HepG2 (cell line): Measurements from ENCODE around the gene RAB27B. TPM values are rescaled to one million over a fixed set of nuclear protein-coding genes. Genes with fewer than 3 reads are reported as not detected.

Experiments used
- ATAC-seq: fragments of 200-7000 bp; cut with Tn5 transposase; 3 replicates; pipeline ENCODE4 v1.9.1; 2020; ENCODE audit warnings: mild to moderate bottlenecking, moderate library complexity
- BruUV-seq: library from RNA; stranded (reverse); fragments of 400-500 nt; replicated peaks from 2 replicates; lab custom pipeline; 2021; lab: Mats Ljungman, UMichigan
- CTCF ChIA-PET: fragments of 300-600 bp; formaldehyde crosslinking; extraction: SDS; loops from one replicate; lab custom pipeline; 2021; ENCODE audit warnings: low total read pairs, inconsistent platforms, low intra/inter-chr PET ratio; lab: Yijun Ruan, JAX
- POLR2A ChIA-PET: fragments of 350-600 bp; sonication (Branson Sonifier 250); formaldehyde crosslinking; loops from one replicate; lab custom pipeline; 2020; ENCODE audit warnings: antibody characterized with exemption, inconsistent platforms; lab: Yijun Ruan, JAX
- DNase-seq: peaks from one replicate; pipeline ENCODE4 v3.0.0-alpha.2; 2015; ENCODE audit warnings: low spot score
- FAIRE-seq: peaks from 3 replicates; lab custom pipeline; 2011; peaks lifted over from hg19 to GRCh38; lab: Jason Lieb, UNC
- H2AFZ ChIP-seq: one replicate; pipeline ENCODE4 v1.6.1; 2011; ENCODE audit warnings: low read length, inconsistent platforms
- H3K27ac ChIP-seq: fragments of 300-600 bp; 3 replicates; pipeline ENCODE4 v1.8.0; 2011; ENCODE audit warnings: mixed run types, mild to moderate bottlenecking, mixed read lengths, low read length, inconsistent platforms; ENCODE audit not compliant: insufficient read depth; ENCODE audit errors: extremely low read length
- H3K27me3 ChIP-seq, 2 experiments: fragments of 200-600 bp in 1 of 2; 2 replicates in 1 of 2; 3 replicates in 1 of 2; pipeline versions ENCODE4 v1.6.0 to v1.8.0; 2011; ENCODE audit warnings: low read length in 2 of 2, mild to moderate bottlenecking in 2 of 2, moderate library complexity in 2 of 2, inconsistent platforms in 1 of 2; ENCODE audit not compliant: insufficient read depth in 2 of 2, control insufficient read depth in 1 of 2
- H3K36me3 ChIP-seq, 2 experiments: fragments of 200-600 bp in 1 of 2; replicated peaks in 1 of 2; 2 replicates in 1 of 2; 3 replicates in 1 of 2; pipeline versions ENCODE4 v1.5.1 to v1.8.0; 2011; ENCODE audit warnings: low read length in 2 of 2, inconsistent platforms in 1 of 2; ENCODE audit not compliant: insufficient read depth in 2 of 2, control insufficient read depth in 1 of 2
- H3K4me1 ChIP-seq: 2 replicates; pipeline ENCODE4 v1.5.1; 2012; ENCODE audit warnings: low read length, inconsistent platforms; ENCODE audit not compliant: insufficient read depth
- H3K4me2 ChIP-seq: 2 replicates; pipeline ENCODE4 v1.6.0; 2011; ENCODE audit warnings: low read depth, low read length, inconsistent platforms
- H3K4me3 ChIP-seq, 3 experiments: fragments of 200-600 bp in 1 of 3; sonication (generic), shearing (Covaris generic) in 1 of 3; replicated peaks in 1 of 3; 2 replicates each; pipeline ENCODE4 v1.5.1; 2011 to 2016; ENCODE audit warnings: low read length in 3 of 3, inconsistent platforms in 2 of 3, low read depth in 2 of 3, mild to moderate bottlenecking in 2 of 3, control low read depth in 1 of 3, mixed read lengths in 1 of 3; ENCODE audit not compliant: insufficient read depth in 1 of 3
- H3K79me2 ChIP-seq: one replicate; pipeline ENCODE4 v1.6.1; 2011; ENCODE audit warnings: low read length, inconsistent platforms; ENCODE audit not compliant: insufficient read depth
- H3K9ac ChIP-seq: 2 replicates; pipeline ENCODE4 v1.6.0; 2011; ENCODE audit warnings: mild to moderate bottlenecking, low read depth, low read length, inconsistent platforms; ENCODE audit not compliant: insufficient read depth
- H3K9me3 ChIP-seq: 2 replicates; pipeline ENCODE4 v1.5.1; 2012; ENCODE audit warnings: mild to moderate bottlenecking, low read length
- H4K20me1 ChIP-seq: 2 replicates; pipeline ENCODE4 v1.6.0; 2011; ENCODE audit warnings: inconsistent platforms, mild to moderate bottlenecking, low read length, moderate library complexity; ENCODE audit not compliant: insufficient read depth
- ATF5 ChIP-seq: sonication (generic); formaldehyde crosslinking; IDR thresholded peaks from 2 replicates; pipeline ENCODE4 v1.4.0; 2020; ENCODE audit warnings: mild to moderate bottlenecking, low read depth, missing genetic modification reagents
- CENPX ChIP-seq: sonication (generic); formaldehyde crosslinking; IDR thresholded peaks from 2 replicates; pipeline ENCODE4 v1.9.0; 2021; ENCODE audit warnings: mild to moderate bottlenecking, missing genetic modification reagents, moderate library complexity
- DBP ChIP-seq: sonication (generic); formaldehyde crosslinking; IDR thresholded peaks from 2 replicates; pipeline ENCODE4 v1.4.0; 2020; ENCODE audit warnings: missing genetic modification reagents; ENCODE audit errors: not compliant biosample characterization
- DZIP1 ChIP-seq: sonication (generic); formaldehyde crosslinking; IDR thresholded peaks from 2 replicates; pipeline ENCODE4 v1.5.0; 2020; ENCODE audit warnings: mild to moderate bottlenecking, missing genetic modification reagents
- GPN1 ChIP-seq: sonication (generic); formaldehyde crosslinking; IDR thresholded peaks from 2 replicates; pipeline ENCODE4 v1.5.1; 2020; ENCODE audit warnings: missing genetic modification reagents, borderline replicate concordance
- NFE2L2 ChIP-seq: fragments of 150-350 bp; IDR thresholded peaks from 2 replicates; pipeline ENCODE4 v1.6.1; 2014; ENCODE audit warnings: low read length
- NR0B2 ChIP-seq: sonication (generic); formaldehyde crosslinking; IDR thresholded peaks from 2 replicates; pipeline ENCODE4 v1.4.0; 2020; ENCODE audit warnings: mild to moderate bottlenecking, missing genetic modification reagents
- SNRNP70 ChIP-seq: fragments of 200-400 bp; formaldehyde crosslinking; IDR thresholded peaks from 2 replicates; pipeline ENCODE4 v1.6.1; 2017; ENCODE audit warnings: mild to moderate bottlenecking, low read depth, low read length, moderate library complexity
- TEAD2 ChIP-seq: sonication (generic); formaldehyde crosslinking; IDR thresholded peaks from 2 replicates; pipeline ENCODE4 v1.9.0; 2021; ENCODE audit warnings: missing genetic modification reagents
- ZFP62 ChIP-seq: sonication (generic); formaldehyde crosslinking; IDR thresholded peaks from 2 replicates; pipeline ENCODE4 v1.4.0; 2020; ENCODE audit warnings: missing genetic modification reagents
- ZNF724P ChIP-seq: sonication (generic); formaldehyde crosslinking; IDR thresholded peaks from 2 replicates; pipeline ENCODE4 v1.8.0; 2022; ENCODE audit warnings: missing genetic modification reagents, borderline replicate concordance
- ZNF775 ChIP-seq: sonication (generic); formaldehyde crosslinking; IDR thresholded peaks from 2 replicates; pipeline ENCODE4 v1.4.0; 2020; ENCODE audit warnings: missing genetic modification reagents, mild to moderate bottlenecking, moderate library complexity, borderline replicate concordance
- ZSCAN9 ChIP-seq: IDR thresholded peaks from 2 replicates; pipeline ENCODE4 v1.6.1; 2016; ENCODE audit warnings: borderline replicate concordance
- WGBS: methylation state at CpG from one replicate; pipeline ENCODE4 v1.1.6; 2017; ENCODE audit warnings: low lambda C conversion rate; 5-methylcytosine and 5-hydroxymethylcytosine counted together
- in situ Hi-C: cut with HindIII; loops from 2 replicates; pipeline ENCODE4 v1.10.0; 2017; ENCODE audit warnings: low pct_unique_long_range_greater_than_20kb; ENCODE audit not compliant: extremely low pct_ligation_motif_present
- intact Hi-C: fragments of 100-400 bp; cut with micrococcal nuclease; formaldehyde crosslinking; loops from one replicate; pipeline ENCODE4 v1.10.0; 2022; ENCODE audit not compliant: unreplicated experiment
- polyA plus RNA-seq, 8 experiments: library from polyadenylated mRNA; depleted of rRNA in 3 of 8; stranded (reverse) in 7 of 8; unstranded in 1 of 8; fragments of >200 nt; fragmentation: Illumina TruSeq in 4 of 8; extraction: Trizol in 4 of 8; gene quantifications; 2 replicates each; pipeline versions ENCODE4 v1.2.1 to v1.2.3, GENCODE V29; 2011 to 2016; ENCODE audit warnings: low read depth in 4 of 8, missing spikeins in 1 of 8, mixed read lengths in 1 of 8; ENCODE audit not compliant: insufficient read depth in 1 of 8
- total RNA-seq, 5 experiments: library from RNA; depleted of rRNA; stranded (reverse); fragments of >200 nt; fragmentation: Illumina TruSeq; extraction: Trizol; gene quantifications; 2 replicates each; pipeline ENCODE4 v1.2.3, GENCODE V29; 2016; ENCODE audit warnings: low read depth in 1 of 5

RAB27B gene
- total and polyA plus RNA-seq, 2 of the 13 experiments (the other 11 are each of a cell fraction or from before 2014, with no cell fraction given): not detected

GRCh38 chr18:54878159-54878622 is 49.9 kb downstream of the RAB27B start:
- no peaks in the 10 kb centered on the region for H3K36me3 ChIP-seq
- intact Hi-C loops: no loop called here
- H3K27me3 ChIP-seq: peaks cover 0 to 14% of the 10 kb centered on the region in 2 experiments; a peak in 1 of 5 replicates
- TF ChIP-seq SNRNP70: no peak
- no peak for TF ChIP-seq GPN1
- TF ChIP-seq ZSCAN9 (CRISPR knock-in tag): no peak
- TF ChIP-seq ATF5: no peak
- TF ChIP-seq ZFP62: no peak
- TF ChIP-seq NFE2L2: no peak
- TF ChIP-seq NR0B2 (CRISPR knock-in tag): no peak
- no peak for TF ChIP-seq TEAD2 (CRISPR knock-in tag)
- TF ChIP-seq CENPX (CRISPR knock-in tag): no peak
- TF ChIP-seq DBP (CRISPR knock-in tag): no peak
- TF ChIP-seq DZIP1: no peak
- TF ChIP-seq ZNF775: no peak
- TF ChIP-seq ZNF724P (CRISPR knock-in tag): no peak
- H3K4me2 ChIP-seq: no peak overlapping the region
- H3K79me2 ChIP-seq: no peaks in the 10 kb centered on the region
- no peaks in the 10 kb centered on the region for H3K9me3 ChIP-seq
- no peak overlapping the region for H3K27ac ChIP-seq
- in situ Hi-C loops: no loop called here
- 0% methylated on average over 2 of the region's 2 CpGs for WGBS
- no peak overlapping the region for H2AFZ ChIP-seq
- no peak for FAIRE-seq
- ATAC-seq: no peak
- no peaks in the 10 kb centered on the region for H3K4me1 ChIP-seq
- H4K20me1 ChIP-seq: no peaks in the 10 kb centered on the region
- no peak overlapping the region for H3K9ac ChIP-seq
- no peak for DNase-seq
- ChIA-PET POLR2A (no interaction called here), CTCF (no interaction called here)
- no peak overlapping the region for H3K4me3 ChIP-seq
- BruUV-seq: no TSS peak
